HG02610 (cell line): Measurements from ENCODE around the gene KMT2A.
"Not testable (repeated sequence)": the region's sequence is repeated elsewhere in the genome, so short reads cannot be mapped to it uniquely, and the experiment has no call there.

Experiments used
- ATAC-seq: cut with Tn5 transposase; IDR thresholded peaks from one replicate; pipeline ENCODE4 v1.9.1; 2021; ENCODE audit warnings: mild to moderate bottlenecking, moderate library complexity; ENCODE audit not compliant: unreplicated experiment

Gene KMT2A

GRCh38 chr11:118531597-118532084, 95.3 kb downstream of the KMT2A start:
- no peak for ATAC-seq

GRCh38 chr11:118532091-118532490, 95.8 kb downstream of the KMT2A start:
- ATAC-seq = no peak

- ATAC-seq = no peak
Measured at GRCh38 chr11:118532852-118533768, 96.8 kb downstream of the KMT2A start.

- no peak for ATAC-seq
Measured at GRCh38 chr11:118533769-118534729, 97.8 kb downstream of the KMT2A start.

GRCh38 chr11:118535261-118535660, 99.0 kb downstream of the KMT2A start:
- ATAC-seq = no peak

- ATAC-seq = no peak
Measured at GRCh38 chr11:118536726-118537125, 100.4 kb downstream of the KMT2A start.

- no peak for ATAC-seq
Measured at GRCh38 chr11:118537409-118537980, 101.2 kb downstream of the KMT2A start.

GRCh38 chr11:118544010-118544646, 107.8 kb downstream of the KMT2A start:
- ATAC-seq = no peak

GRCh38 chr11:118544647-118545010, 108.3 kb downstream of the KMT2A start:
- no peak for ATAC-seq

GRCh38 chr11:118545533-118545932, 109.2 kb downstream of the KMT2A start:
- ATAC-seq = no peak

- ATAC-seq = no peak
Measured at GRCh38 chr11:118547132-118547531, 110.8 kb downstream of the KMT2A start.

- ATAC-seq = no peak
Measured at GRCh38 chr11:118552341-118552740, 116.0 kb downstream of the KMT2A start.

GRCh38 chr11:118560806-118561205, 124.5 kb downstream of the KMT2A start:
- ATAC-seq = no peak

- ATAC-seq = no peak
Measured at GRCh38 chr11:118565051-118565450, 128.8 kb downstream of the KMT2A start.

- no peak for ATAC-seq
Measured at GRCh38 chr11:118569670-118570069, 133.4 kb downstream of the KMT2A start.

GRCh38 chr11:118570787-118571186, 134.5 kb downstream of the KMT2A start:
- no peak for ATAC-seq

- ATAC-seq = not testable (repeated sequence)
Measured at GRCh38 chr11:118571701-118572060, 135.4 kb downstream of the KMT2A start.

- peak; percentile 66 for ATAC-seq
Measured at GRCh38 chr11:118572061-118572980, 136.0 kb downstream of the KMT2A start, which contains the start of gene ARCN1. Gene ARCN1, plus strand, starts transcription at chr11:118572409. Its CDS starts 139 bp downstream, at chr11:118572548.

GRCh38 chr11:118572981-118573550, 136.8 kb downstream of the KMT2A start:
- peak; percentile 29 for ATAC-seq
